ENCODE data around the gene TRIM54.
"Not testable (repeated sequence)": the region's sequence is repeated elsewhere in the genome, so short reads cannot be mapped to it uniquely, and the experiment has no call there.

TRIM54 gene

GRCh38 chr2:27298391-27299080 is 16.3 kb downstream of the TRIM54 start:
- H3K4me3 ChIP-seq (ENCODE audit: low read length, poor library complexity, severe bottlenecking): no peak overlapping the region
- H3K9me2 ChIP-seq (replicated peaks; ENCODE audit: low read depth, low read length): no peaks in the 10 kb centered on the region
- H3K79me2 ChIP-seq (ENCODE audit: insufficient read depth, low read length): no peaks in the 10 kb centered on the region
- H3F3A ChIP-seq (ENCODE audit: low read depth): no peaks in the 10 kb centered on the region
- H3K4me2 ChIP-seq (ENCODE audit: low read depth, low read length, poor library complexity, severe bottlenecking): no peak overlapping the region
- no peak overlapping the region for H3K9ac ChIP-seq (ENCODE audit: low read depth, low read length, poor library complexity, severe bottlenecking)
- H3K36me3 ChIP-seq (ENCODE audit: insufficient read depth, low read length): no peaks in the 10 kb centered on the region
- no peaks in the 10 kb centered on the region for H3K27me3 ChIP-seq (ENCODE audit: insufficient read depth, low read length, poor library complexity, severe bottlenecking)
- no peaks in the 10 kb centered on the region for H4K20me1 ChIP-seq (ENCODE audit: insufficient read depth, low read length, poor library complexity, severe bottlenecking)
- H3K9me3 ChIP-seq (ENCODE audit: insufficient read depth, low read depth, low read length): no peaks in the 10 kb centered on the region
- H3K4me1 ChIP-seq (ENCODE audit: insufficient read depth, low read length, poor library complexity, severe bottlenecking): no peaks in the 10 kb centered on the region
- TF ChIP-seq CTCF (conservative IDR thresholded peaks at IDR 0.05; ENCODE audit: low read length): no peak
- no peak for TF ChIP-seq EZH2phosphoT487 (IDR thresholded peaks at IDR 0.05; ENCODE audit: borderline replicate concordance)
- no peak overlapping the region; the same call in 1 of the 2 replicates for H2AFZ ChIP-seq (ENCODE audit: low read length)

GRCh38 chr2:27300606-27301005 is 18.4 kb downstream of the TRIM54 start:
- not testable (repeated sequence) for H4K20me1 ChIP-seq (ENCODE audit: insufficient read depth, low read length, poor library complexity, severe bottlenecking); H3K36me3 ChIP-seq (ENCODE audit: insufficient read depth, low read length); H3K79me2 ChIP-seq (ENCODE audit: insufficient read depth, low read length); H3K4me2 ChIP-seq (ENCODE audit: low read depth, low read length, poor library complexity, severe bottlenecking); H3K27me3 ChIP-seq (ENCODE audit: insufficient read depth, low read length, poor library complexity, severe bottlenecking); H3K9me3 ChIP-seq (ENCODE audit: insufficient read depth, low read depth, low read length); H3K4me1 ChIP-seq (ENCODE audit: insufficient read depth, low read length, poor library complexity, severe bottlenecking); H2AFZ ChIP-seq (ENCODE audit: low read length); H3K9ac ChIP-seq (ENCODE audit: low read depth, low read length, poor library complexity, severe bottlenecking); H3K9me2 ChIP-seq (replicated peaks; ENCODE audit: low read depth, low read length); H3F3A ChIP-seq (ENCODE audit: low read depth); H3K4me3 ChIP-seq (ENCODE audit: low read length, poor library complexity, severe bottlenecking)

GRCh38 chr2:27303093-27304025 is 21.1 kb downstream of the TRIM54 start:
- Histone ChIP-seq H3K4me3 (ENCODE audit: low read length, poor library complexity, severe bottlenecking) (peak overlapping the region; percentile 61), H3K9me3 (ENCODE audit: insufficient read depth, low read depth, low read length) (no peaks in the 10 kb centered on the region), H3K4me1 (ENCODE audit: insufficient read depth, low read length, poor library complexity, severe bottlenecking) (no peaks in the 10 kb centered on the region), H3K4me2 (ENCODE audit: low read depth, low read length, poor library complexity, severe bottlenecking) (peak overlapping the region; percentile 73), H3K79me2 (ENCODE audit: insufficient read depth, low read length) (no peaks in the 10 kb centered on the region), H3K27me3 (ENCODE audit: insufficient read depth, low read length, poor library complexity, severe bottlenecking) (no peaks in the 10 kb centered on the region), H3K36me3 (ENCODE audit: insufficient read depth, low read length) (no peaks in the 10 kb centered on the region), H3K9me2 (replicated peaks; ENCODE audit: low read depth, low read length) (no peaks in the 10 kb centered on the region), H4K20me1 (ENCODE audit: insufficient read depth, low read length, poor library complexity, severe bottlenecking) (no peaks in the 10 kb centered on the region), H2AFZ (ENCODE audit: low read length) (peak overlapping the region; percentile 99), H3F3A (ENCODE audit: low read depth) (no peaks in the 10 kb centered on the region), H3K9ac (ENCODE audit: low read depth, low read length, poor library complexity, severe bottlenecking) (peak overlapping the region; percentile 52)
- TF ChIP-seq CTCF (conservative IDR thresholded peaks at IDR 0.05; ENCODE audit: low read length): peak; percentile 82
- TF ChIP-seq EZH2phosphoT487 (IDR thresholded peaks at IDR 0.05; ENCODE audit: borderline replicate concordance): no peak
